Measurements from ENCODE around the gene TMEM126B. TPM values are rescaled to one million over a fixed set of nuclear protein-coding genes. Genes with fewer than 3 reads are reported as not detected.
A peak's percentile ranks its signal among the peaks of the same experiment; 100 is the strongest.

The TMEM126B gene
- total and polyA plus RNA-seq, 10 of the 15 experiments (the other 5 are each of a cell fraction or from before 2014, with no cell fraction given) = 36.9 to 117 (median 70.3) TPM

DNA sequence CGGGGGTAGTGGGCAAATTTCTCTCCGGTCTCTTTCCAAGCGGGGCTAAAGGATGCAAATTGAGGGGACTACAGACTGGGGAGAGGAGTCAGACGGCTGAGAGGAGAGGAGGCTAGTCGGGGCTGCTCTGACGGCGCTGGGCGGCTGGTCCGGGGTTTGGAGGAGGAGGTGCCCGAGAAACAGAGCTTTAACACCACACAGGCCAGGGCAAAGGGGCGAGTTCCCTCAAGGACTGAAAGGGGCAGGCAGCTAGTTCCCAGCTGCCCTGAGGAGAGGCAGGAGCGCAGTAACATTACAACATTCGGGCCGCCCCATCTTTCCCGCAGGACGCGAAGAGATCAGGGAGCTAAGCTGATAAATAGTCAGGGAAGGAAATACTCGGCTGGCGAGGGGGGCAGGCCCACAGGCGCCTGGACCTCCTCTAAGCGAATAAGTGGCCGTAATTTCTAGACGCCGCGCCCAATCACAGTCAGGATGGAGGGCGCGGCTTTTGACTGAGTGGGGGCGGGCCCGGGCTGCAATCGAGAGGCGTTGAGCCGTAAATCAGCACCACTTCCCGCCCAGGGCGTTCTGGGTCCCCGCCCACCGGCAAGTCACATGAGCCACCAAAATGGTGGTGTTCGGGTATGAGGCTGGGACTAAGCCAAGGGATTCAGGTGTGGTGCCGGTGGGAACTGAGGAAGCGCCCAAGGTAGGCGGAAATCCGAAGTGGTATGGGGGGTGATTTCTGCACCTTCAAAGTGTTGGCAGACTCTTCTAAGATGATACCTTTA, at the start of gene TMEM126B (continued):
- TF ChIP-seq, protein P1, sequence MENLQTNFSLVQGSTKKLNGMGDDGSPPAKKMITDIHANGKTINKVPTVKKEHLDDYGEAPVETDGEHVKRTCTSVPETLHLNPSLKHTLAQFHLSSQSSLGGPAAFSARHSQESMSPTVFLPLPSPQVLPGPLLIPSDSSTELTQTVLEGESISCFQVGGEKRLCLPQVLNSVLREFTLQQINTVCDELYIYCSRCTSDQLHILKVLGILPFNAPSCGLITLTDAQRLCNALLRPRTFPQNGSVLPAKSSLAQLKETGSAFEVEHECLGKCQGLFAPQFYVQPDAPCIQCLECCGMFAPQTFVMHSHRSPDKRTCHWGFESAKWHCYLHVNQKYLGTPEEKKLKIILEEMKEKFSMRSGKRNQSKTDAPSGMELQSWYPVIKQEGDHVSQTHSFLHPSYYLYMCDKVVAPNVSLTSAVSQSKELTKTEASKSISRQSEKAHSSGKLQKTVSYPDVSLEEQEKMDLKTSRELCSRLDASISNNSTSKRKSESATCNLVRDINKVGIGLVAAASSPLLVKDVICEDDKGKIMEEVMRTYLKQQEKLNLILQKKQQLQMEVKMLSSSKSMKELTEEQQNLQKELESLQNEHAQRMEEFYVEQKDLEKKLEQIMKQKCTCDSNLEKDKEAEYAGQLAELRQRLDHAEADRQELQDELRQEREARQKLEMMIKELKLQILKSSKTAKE (IDR thresholded peaks at IDR 0.05; ENCODE audit: low read depth, poor library complexity, severe bottlenecking) = no peak
- no peak for TF ChIP-seq EZH2 (IDR thresholded peaks at IDR 0.05; ENCODE audit: borderline replicate concordance, control insufficient read depth, low read depth, low read length)
- no peak for TF ChIP-seq MTA3 (IDR thresholded peaks at IDR 0.05; ENCODE audit: borderline replicate concordance, low read length)
- TF ChIP-seq, protein P2, sequence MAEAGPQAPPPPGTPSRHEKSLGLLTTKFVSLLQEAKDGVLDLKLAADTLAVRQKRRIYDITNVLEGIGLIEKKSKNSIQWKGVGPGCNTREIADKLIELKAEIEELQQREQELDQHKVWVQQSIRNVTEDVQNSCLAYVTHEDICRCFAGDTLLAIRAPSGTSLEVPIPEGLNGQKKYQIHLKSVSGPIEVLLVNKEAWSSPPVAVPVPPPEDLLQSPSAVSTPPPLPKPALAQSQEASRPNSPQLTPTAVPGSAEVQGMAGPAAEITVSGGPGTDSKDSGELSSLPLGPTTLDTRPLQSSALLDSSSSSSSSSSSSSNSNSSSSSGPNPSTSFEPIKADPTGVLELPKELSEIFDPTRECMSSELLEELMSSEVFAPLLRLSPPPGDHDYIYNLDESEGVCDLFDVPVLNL (IDR thresholded peaks at IDR 0.05; ENCODE audit: low read depth, low read length) = peak; percentile 90
- TF ChIP-seq ESRRA (IDR thresholded peaks at IDR 0.05; ENCODE audit: low read length) = no peak
- peak; percentile 70 for TF ChIP-seq CBFB (IDR thresholded peaks at IDR 0.05; ENCODE audit: low read depth)
- TF ChIP-seq ZNF622 (IDR thresholded peaks at IDR 0.05) = no peak
- TF ChIP-seq, protein P3, sequence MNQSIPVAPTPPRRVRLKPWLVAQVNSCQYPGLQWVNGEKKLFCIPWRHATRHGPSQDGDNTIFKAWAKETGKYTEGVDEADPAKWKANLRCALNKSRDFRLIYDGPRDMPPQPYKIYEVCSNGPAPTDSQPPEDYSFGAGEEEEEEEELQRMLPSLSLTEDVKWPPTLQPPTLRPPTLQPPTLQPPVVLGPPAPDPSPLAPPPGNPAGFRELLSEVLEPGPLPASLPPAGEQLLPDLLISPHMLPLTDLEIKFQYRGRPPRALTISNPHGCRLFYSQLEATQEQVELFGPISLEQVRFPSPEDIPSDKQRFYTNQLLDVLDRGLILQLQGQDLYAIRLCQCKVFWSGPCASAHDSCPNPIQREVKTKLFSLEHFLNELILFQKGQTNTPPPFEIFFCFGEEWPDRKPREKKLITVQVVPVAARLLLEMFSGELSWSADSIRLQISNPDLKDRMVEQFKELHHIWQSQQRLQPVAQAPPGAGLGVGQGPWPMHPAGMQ (IDR thresholded peaks at IDR 0.05; ENCODE audit: borderline replicate concordance) = no peak
- TF ChIP-seq, protein P4, sequence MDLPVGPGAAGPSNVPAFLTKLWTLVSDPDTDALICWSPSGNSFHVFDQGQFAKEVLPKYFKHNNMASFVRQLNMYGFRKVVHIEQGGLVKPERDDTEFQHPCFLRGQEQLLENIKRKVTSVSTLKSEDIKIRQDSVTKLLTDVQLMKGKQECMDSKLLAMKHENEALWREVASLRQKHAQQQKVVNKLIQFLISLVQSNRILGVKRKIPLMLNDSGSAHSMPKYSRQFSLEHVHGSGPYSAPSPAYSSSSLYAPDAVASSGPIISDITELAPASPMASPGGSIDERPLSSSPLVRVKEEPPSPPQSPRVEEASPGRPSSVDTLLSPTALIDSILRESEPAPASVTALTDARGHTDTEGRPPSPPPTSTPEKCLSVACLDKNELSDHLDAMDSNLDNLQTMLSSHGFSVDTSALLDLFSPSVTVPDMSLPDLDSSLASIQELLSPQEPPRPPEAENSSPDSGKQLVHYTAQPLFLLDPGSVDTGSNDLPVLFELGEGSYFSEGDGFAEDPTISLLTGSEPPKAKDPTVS (IDR thresholded peaks at IDR 0.05; ENCODE audit: low read depth, low read length) = 0 out of 2 replicates have a peak, but pooled peaks have one; percentile 49
- no peak for TF ChIP-seq IRF4 (IDR thresholded peaks at IDR 0.05; ENCODE audit: low read depth, low read length)
- peak; percentile 66; the same call in 1 of the 2 replicates for TF ChIP-seq MXI1 (IDR thresholded peaks at IDR 0.05; ENCODE audit: low read depth, low read length)
- peak; percentile 57; the same call in 1 of the 2 replicates for TF ChIP-seq RFX5 (IDR thresholded peaks at IDR 0.05; ENCODE audit: low read depth, low read length)
- TF ChIP-seq MEF2B (IDR thresholded peaks at IDR 0.05; ENCODE audit: partially characterized antibody, poor library complexity, severe bottlenecking) = no peak
- TF ChIP-seq CBX3 (IDR thresholded peaks at IDR 0.05; ENCODE audit: borderline replicate concordance, low read depth) = no peak
- no peak for TF ChIP-seq ATF7 (IDR thresholded peaks at IDR 0.05; ENCODE audit: low read depth)
- TF ChIP-seq, protein P5, sequence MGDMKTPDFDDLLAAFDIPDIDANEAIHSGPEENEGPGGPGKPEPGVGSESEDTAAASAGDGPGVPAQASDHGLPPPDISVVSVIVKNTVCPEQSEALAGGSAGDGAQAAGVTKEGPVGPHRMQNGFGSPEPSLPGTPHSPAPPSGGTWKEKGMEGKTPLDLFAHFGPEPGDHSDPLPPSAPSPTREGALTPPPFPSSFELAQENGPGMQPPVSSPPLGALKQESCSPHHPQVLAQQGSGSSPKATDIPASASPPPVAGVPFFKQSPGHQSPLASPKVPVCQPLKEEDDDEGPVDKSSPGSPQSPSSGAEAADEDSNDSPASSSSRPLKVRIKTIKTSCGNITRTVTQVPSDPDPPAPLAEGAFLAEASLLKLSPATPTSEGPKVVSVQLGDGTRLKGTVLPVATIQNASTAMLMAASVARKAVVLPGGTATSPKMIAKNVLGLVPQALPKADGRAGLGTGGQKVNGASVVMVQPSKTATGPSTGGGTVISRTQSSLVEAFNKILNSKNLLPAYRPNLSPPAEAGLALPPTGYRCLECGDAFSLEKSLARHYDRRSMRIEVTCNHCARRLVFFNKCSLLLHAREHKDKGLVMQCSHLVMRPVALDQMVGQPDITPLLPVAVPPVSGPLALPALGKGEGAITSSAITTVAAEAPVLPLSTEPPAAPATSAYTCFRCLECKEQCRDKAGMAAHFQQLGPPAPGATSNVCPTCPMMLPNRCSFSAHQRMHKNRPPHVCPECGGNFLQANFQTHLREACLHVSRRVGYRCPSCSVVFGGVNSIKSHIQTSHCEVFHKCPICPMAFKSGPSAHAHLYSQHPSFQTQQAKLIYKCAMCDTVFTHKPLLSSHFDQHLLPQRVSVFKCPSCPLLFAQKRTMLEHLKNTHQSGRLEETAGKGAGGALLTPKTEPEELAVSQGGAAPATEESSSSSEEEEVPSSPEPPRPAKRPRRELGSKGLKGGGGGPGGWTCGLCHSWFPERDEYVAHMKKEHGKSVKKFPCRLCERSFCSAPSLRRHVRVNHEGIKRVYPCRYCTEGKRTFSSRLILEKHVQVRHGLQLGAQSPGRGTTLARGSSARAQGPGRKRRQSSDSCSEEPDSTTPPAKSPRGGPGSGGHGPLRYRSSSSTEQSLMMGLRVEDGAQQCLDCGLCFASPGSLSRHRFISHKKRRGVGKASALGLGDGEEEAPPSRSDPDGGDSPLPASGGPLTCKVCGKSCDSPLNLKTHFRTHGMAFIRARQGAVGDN (IDR thresholded peaks at IDR 0.05) = no peak

All from GM12878 (cell line).